GM21390 (cell line): ENCODE data around the gene CCDC71.

Experiments
- ATAC-seq: cut with Tn5 transposase; IDR thresholded peaks from one replicate; pipeline ENCODE4 v1.9.1; 2021; ENCODE audit not compliant: unreplicated experiment

The CCDC71 gene

DNA sequence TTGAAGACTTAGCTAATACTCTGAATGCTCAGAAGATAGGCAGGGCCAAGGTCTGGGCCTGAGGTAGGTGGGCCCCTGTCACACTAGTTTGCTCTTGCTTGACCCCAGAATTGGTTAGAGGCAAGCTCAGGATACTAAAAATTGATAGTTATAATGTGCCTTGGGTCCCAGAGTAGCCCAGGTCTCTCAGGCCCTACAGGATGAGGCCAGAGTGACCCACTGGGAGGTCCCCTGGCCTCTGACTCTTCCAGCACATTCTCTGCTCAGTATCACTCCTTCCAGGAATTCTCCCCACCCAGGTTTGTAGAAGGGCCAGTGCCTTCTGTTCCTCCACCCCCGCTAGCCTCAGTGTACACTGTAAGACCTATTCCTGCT lies 4.6 kb upstream of the CCDC71 start:
- ATAC-seq = no peak

DNA sequence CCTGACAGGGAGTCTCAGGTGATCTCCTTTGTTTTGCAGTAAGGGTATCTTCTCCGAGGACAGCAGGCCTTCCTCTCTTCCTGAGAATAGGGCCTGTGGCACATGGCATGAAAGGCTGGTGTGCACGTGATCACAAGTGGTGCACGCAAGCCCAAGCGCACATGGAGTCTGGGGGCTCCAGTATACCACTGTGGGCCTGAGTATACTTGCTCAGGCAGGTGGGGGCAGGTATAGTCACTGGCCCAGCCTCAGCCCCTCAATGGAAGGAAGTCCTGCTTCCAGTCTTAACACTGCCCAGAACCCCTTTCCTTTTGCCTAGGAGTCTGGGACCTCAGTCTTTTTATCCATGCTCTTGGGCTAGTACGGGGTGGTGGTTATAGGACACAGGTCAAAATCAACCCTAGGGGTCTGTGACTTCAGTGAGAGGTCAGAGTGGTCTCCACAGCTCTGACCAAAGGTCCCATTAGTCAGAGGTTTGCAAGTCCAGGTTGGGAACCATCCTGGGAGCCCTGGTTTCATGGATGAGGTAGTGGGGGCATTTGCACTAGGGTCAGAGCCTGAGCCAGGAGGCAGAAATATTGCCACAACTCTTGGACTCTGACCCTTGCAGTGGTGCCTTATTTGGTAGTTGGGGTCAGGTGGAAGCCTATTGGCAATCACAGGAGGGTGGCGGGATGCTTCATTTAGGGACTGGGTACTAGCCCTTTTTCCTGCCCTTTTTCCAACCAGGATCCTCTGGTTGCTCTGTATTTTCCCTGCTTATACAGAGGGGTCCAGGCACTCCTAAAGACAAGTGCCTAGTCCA lies 823 bp upstream of the CCDC71 start:
- no peak for ATAC-seq

DNA sequence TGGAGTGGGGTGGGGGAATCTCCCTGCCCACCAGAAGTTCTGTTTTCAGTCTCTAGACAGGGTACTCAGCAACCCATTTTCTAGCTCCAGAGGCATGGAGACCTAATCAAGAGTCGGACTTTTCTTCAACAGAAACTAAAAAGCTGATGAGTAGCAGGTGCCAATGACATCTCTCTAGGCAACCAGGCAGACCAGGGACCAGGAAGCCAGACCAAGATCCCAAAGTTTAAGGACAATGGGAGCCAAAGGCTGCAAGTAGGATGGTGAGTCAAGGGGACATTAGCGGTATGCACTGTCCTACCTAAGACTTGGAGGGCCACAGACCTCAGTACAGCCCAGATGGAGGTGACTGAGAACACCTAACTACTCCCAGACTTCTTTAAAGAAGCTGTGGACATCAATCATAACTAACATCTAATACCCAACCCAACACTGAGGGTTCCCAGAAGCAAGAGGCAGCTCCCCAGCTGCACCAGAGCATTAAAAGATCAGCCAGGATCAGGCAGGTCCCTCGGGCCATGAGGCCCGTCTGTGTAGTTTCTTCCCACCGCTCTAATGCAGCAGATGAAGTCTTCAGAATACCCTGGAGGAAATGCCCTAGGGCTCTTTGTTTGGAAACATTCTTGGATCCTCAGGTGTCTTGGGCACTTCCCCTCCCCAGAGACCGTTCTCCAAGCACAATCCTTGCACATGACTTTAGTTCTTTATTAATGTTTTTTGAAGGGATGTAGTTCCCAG lies 979 bp downstream of the CCDC71 start:
- no peak for ATAC-seq

DNA sequence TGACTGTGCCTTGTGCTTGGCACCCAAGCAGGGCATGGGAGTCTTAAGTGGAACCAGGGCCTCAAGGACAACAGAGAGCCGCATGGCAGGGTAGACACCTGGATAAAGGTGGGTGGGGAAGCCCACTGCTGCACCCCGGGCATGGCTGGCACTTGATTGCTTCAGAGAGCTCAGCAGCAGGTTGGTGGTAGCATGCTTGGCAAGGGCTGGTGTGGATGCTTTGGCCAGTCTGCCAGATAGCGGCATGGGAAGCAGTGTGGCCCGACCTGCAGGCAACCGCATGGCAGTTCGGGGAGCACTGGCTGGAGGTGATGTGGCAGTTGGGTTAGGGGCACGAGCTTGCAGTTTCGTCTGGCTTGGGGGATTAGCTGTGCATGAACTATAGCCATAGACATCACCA lies 2.5 kb downstream of the CCDC71 start:
- ATAC-seq = no peak

DNA sequence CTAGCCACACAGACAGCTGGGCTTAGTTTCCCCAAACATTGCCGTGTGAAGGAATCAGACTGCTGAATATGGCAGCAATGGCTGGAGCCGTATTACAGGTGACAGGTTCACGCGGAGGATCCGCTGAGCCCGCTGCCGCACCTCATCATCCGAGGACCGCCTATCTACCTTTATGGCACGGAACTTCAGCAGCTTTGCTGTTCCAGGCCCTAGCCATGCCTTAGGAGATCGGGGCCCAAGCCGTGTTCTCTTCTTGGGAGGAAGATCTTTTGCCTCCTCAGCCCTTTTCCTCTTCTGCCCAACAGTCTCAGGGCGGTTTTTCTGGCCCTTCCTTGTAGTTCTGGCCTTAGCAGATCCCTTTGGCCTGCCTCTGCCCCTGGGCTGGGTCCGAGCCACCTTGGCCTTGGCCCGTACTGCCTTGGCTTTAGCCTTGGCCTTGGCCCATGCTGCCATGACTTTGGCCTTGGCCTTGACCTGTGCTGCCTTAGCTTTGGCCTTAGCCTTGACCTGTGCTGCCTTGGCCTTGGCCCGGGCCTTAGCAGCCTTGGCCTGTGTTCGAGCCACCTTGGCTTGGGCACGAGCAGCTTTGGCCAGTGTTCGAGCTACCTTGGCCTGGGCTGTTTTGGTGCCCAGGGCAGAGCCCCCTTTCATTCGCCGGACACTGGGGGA lies 3.2 kb downstream of the CCDC71 start:
- no peak for ATAC-seq

DNA sequence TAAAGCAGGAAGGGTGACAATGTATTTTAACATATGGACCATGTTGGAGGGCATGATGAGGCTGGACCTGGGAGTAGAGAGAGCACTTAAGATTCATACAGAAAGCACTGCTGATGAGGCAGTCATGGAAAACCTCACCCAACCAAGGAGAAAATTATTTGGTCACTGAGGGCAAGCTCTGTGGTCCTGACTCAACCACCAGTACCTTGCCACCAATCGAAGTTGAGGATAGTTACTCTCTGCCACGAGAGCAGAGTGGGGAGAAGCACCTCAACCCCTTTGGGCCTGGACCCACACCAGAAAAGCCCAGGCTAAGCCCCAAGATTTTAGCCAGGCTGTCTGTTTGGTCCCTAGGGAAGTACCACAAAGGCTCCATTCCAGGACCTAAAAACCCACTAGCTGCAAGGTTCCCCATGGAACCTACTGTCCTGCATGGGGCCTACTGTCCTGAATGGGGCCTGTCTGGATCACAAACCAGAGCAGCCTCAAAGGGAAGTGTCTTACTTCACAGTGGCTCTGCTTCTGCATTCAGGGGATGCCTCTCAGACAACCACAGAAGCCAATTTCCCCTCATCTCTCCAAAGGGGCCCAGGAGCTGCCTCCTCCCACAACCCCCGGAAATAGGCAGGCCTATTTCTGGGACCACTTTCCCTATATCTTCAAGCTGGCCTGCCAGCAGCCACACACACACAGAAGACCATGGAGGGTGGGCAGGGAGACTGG lies 4.2 kb downstream of the CCDC71 start:
- ATAC-seq = no peak

DNA sequence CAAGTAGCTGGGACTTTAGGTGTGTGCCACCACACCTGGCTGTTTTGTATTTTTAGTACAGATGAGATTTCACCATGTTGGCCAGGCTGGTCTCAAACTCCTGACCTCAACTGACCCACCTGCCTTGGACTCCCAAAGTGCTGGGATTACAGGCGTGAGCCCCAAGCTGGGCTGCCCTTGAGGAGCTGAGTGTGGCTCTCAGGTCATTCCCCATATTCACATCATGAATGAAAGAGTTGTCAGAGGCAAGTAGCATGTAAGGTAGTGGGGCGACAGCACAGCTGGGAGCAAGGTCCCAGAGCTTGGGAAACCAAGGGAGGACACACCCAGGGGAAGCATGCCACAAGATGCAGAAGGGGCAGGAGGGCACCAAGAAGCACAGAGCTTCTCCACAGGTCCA lies 4.9 kb downstream of the CCDC71 start:
- no peak for ATAC-seq

DNA sequence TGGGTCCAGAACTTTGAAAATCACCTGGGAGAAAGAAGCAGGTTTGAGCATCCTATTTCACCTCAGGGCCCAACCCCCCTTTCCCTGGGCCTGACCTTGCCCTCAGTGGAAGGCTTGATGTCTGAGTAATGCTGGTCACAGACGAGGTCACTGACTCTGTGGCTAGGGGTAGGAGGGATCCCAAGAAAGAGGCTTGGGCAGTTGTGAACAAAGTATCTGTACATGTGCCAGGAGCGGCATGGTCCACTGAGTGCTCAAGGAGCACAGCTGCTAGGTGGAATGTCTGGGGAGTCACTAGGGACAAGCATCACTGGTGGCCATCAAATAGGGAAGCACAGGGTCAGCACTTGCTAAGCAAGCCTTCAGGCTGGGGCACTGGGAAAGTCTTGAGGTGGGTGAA lies 7.3 kb downstream of the CCDC71 start:
- ATAC-seq = no peak

DNA sequence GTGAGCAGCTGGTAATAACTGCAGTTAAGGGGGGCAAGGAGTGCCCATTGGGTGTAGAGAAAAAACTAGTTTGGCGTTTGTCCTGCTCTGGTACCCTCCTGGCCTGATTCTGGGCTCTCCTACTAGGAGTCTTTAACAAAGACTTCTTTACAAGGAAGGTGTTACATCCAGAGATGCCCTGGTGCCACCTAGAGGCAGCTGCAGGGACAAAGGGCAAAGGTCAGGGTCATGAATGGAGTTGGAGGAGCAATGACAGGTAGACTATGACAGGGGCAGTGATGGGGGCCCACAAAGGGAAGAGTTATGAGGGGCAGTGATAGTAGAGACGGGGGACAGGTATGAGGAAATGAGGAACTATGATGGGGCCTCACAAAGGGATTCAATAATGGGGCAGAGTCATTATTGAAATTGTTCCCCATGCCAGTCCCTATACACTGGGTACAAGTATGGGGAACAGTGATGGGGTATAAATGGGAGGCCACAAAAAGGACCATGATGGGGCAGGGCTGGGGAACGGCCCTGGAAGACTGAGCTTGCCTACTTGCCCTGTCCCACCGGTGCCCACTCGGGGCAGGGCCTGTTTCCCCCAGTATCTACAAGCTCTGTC lies 7.9 kb downstream of the CCDC71 start:
- ATAC-seq = no peak

DNA sequence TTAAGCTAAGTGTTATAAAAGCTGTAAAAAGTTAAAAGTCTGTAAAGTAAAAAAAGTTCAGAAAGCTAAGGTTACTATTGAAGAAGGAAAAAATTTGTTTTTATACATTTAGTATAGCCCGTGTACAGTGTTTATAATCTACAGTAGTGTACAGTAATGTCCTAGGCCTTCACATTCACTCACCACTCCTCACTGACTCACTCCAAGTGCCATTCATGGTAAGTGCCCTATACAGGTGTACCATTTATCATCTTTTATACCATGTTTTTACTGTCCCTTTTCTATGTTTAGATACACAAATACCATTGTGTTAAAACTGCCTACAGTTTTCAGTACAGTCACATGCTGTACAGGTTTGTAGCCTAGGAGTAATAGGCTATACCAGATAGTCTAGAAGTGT lies 8.8 kb downstream of the CCDC71 start:
- no peak for ATAC-seq

DNA sequence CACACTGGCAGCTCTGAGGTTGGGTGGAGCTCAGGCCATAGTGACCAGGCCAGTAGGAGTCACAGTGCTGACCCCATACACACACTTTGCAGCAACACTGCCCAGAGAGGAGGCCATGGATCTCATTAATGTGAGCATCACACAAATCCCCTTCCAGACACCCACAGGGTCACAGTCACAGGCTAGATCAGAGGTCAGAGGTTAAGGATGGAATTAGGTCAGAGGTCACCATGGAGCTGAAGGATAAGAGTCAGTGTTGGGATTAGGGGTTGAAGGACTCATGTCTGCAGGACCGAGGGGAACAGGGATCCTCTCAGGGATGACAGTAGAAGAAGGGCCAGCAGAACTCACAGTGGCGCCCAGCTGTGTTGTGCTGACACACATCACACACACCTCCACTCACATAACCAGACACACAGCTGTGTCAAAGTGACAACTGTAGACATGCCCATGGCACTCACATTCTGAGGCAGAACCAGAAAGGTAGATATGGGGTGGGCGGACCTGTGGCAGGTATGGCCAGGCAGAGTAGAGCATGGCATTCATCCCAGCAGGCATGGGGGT lies 12.7 kb downstream of the CCDC71 start:
- ATAC-seq = no peak

DNA sequence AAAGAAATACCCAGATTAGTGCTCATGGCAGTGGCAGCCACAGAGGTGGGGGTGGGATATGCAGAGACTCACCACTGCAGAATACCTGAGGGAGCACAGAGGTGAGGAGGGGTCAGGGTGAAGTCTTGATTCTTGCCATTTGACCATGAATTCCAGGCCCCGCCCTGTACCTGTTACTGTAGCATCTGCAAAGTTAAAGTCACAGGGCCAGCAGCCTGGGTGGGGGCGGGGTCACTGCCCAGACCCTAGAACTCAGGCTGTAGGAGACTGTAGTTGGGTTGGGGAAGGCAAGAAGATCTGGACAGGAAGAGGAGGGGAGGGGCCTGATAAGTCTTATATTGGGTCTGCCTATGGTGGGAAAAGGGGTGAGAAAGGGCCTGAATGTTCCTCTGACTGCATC lies 14.5 kb downstream of the CCDC71 start:
- no peak for ATAC-seq

DNA sequence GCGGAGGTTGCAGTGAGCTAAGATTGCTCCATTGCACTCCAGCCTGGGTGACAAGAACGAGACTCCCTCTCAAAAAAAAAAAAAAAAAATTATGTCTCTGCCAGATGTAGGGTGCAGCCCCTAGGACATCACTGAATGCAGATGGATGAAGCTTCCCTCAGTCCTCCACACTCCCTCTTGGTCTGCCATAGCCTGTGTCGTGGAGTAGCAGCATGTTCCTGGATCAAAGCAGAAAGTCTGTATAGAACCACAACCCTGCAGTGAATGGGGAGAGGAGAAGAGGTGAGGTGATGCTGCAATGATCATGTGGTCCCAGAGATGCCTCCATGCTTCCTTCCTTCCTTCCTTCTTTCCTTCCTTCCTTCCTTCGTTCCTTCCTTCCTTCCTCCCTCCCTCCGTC lies 18.0 kb downstream of the CCDC71 start:
- no peak for ATAC-seq

DNA sequence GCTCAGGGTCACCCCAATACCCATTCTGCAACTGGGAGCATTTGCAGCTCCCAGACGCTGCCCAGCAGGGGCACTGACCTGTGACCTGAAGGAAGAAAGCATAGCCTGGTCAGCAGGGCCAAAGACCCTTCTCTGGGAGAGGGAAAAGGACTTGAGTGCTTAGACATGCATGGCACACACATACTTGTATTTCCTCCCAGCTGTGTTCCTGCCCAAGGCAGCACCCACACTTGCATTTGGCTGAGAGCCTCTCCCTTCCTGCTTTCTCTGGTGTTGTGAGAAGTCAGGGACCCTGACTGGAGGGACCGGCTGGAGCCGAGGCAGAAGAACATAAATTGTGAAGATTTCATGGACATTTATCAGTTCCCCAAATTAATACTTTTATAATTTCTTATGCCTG lies 26.1 kb downstream of the CCDC71 start:
- no peak for ATAC-seq

DNA sequence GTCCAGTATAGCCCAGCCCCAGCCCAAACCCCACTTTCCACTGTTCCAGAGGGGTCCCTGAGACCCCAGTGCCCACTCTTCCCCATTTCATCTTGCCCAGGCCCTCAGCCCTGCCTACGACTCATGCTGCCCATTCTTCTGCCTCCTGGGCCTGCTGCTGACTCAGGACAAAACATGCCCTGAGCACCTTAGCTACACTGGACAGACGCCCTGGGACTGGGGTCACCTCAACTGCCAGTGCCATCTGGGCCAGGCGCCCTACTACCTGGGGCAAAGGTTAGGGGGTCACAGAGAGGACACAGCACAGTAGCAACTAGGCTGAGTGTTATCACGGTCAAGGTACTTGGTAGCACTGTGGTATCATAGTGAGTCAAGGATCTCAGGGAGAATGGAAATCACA lies 30.6 kb downstream of the CCDC71 start:
- no peak for ATAC-seq

DNA sequence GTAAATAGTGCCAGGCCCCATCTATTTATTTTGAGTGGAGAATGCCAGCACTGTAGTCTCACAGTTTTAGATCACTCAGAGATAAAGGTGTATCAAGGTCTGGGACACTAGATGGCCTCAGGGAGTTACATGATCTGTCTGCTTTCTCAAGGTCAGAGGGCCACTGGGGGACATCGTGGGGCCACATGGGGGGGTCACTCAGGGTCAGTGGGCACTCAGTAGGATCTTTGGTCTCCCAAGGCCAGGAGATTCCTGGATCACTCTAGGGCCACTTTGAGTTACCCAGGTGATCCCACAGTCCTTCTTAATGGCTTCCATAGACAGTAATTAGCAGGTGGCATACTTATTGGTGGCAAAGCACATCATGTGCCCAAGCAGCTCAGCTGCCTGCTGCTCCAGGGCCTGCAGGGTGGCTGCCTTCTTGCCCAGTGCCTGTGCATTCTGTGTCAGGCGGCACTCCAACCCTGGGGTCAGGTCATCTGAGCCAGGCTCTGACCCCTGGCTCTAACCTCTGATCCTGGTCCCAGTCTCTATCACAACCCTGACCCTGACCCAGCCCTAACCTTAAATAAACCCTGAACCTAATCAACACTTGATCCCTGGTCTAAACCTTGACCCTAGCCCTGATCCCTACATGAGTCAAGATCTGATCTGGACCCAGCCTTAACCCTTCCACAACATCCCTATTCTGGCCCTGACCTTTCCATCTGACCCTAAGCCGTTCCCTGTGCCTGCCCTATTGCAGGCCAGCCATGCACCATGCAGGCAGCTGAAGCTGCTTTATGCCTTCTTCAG lies 31.5 kb downstream of the CCDC71 start:
- no peak for ATAC-seq

DNA sequence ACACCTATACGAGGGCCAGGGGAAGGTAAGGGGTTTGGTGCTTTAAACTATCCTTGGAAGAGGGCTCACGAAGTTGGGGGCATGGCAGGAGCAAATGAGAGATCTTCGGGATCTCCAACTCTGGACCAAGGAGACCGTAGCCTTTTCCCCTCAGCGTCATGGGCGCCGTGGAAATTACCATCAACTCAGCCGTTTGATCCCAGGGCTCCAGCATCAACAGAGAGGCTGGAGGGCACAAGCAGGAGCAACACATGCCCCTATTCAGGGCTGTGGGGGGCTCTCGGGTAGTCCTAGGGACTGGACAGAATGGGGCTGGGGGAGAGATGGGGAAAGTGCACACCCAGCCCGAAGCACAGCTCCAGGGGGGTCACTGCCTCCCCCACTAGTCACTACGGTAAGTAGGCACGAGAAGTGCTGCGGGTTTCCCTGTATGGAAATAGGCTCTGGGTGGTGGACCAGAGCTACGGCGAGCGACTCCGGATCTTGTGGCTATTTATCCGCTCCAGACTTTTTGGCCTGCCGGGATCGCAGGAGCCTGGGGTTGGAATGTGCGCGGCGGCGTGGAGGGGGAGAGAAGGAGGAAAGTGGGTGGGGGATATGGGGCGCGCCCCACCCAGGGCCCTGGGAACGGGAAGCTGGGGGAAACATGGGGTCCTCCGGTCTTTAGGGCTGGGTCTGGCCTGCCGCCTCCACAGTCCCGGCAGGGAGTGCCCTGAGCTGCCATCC lies 32.7 kb downstream of the CCDC71 start:
- no peak for ATAC-seq

DNA sequence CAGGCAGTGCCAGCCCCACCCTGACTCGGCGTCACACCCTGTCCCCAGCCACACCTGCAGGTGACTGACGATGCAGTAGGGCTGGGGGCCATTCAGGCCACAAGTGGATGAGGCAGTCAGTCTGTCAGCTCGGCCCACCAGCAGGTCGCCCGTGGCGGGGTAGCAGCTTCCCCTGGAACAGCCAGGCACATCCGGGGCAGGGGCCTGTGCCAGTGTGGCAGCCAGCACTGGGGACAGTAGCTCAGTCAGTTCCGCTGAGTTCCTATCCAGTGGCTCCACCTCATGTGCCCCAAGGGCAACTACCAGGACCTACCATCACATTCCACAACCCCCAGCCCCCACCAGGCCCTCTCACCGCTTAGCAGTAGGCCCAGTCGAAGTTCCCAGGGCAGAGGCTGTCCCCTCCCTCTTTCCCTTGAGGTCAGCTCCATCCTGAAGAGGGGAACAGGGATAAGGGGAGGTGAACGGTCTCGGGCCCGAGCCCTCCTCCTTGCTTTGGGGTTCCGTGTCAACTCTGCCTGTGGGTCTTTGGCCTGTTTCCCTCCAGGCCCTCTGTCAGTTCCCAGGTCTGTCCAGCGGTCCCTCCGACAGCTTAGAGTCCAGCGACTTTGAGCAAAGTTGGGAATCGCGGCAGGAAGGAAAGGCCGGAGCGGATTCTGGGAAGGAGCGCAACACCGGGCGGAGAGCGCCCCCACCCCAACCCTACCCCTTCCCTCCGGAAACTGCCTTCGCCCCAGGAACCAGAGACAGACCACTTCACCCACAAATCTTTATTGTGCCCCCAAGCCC lies 33.5 kb downstream of the CCDC71 start, which contains the start of gene LAMB2:
LAMB2 (minus strand) TSS at position 614 of the 789 bp plus-strand sequence; CDS start at position 431, 183 bp downstream.
- ATAC-seq = no peak
